Sigmoid colon (tissue), 3 donors: ENCODE measurements around the gene C5orf46.

Experiments used
- CTCF ChIP-seq, 4 experiments: fragments of 450-650 bp in 3 of 4; fragments of 200-600 bp in 1 of 4; IDR thresholded peaks; one replicate each; pipeline ENCODE4 v1.5.1; 2016 to 2019; ENCODE audit warnings: antibody characterized with exemption in 4 of 4, mild to moderate bottlenecking in 3 of 4, moderate library complexity in 2 of 4
- POLR2A ChIP-seq, 2 donors: fragments of 450-650 bp; IDR thresholded peaks; one replicate each; pipeline ENCODE4 v1.6.1; 2016; ENCODE audit warnings: antibody characterized with exemption in 2 of 2, mild to moderate bottlenecking in 2 of 2, moderate library complexity in 2 of 2

GRCh38 chr5:147893820-147894219 lies 12.5 kb downstream of the C5orf46 start:
- TF ChIP-seq CTCF (IDR thresholded peaks at IDR 0.05) (no peak), POLR2A (IDR thresholded peaks at IDR 0.05) (no peak)
